HCEC 1CT (cell line): ENCODE measurements around the gene FLRT2.
A peak's percentile ranks its signal among the peaks of the same experiment; 100 is the strongest.

ENCODE experiments used
- DNase-seq: peaks from one replicate; pipeline ENCODE4 v3.0.0-alpha.2; 2017

Gene FLRT2

GRCh38 chr14:85529803-85530574 lies at the start of gene FLRT2:
FLRT2 (plus strand) TSS chr14:85530144; CDS start chr14:85621515, 91,371 bp downstream.
- peak; percentile 60 for DNase-seq

GRCh38 chr14:85481471-85481870 lies 48.5 kb upstream of the FLRT2 start:
- DNase-seq: no peak

GRCh38 chr14:85482552-85482951 lies 47.4 kb upstream of the FLRT2 start:
- no peak for DNase-seq

- DNase-seq: peak; percentile 6
Measured at GRCh38 chr14:85483037-85483436, 46.9 kb upstream of the FLRT2 start.

- no peak for DNase-seq
Measured at GRCh38 chr14:85483652-85484051, 46.3 kb upstream of the FLRT2 start.

- peak; percentile 48 for DNase-seq
Measured at GRCh38 chr14:85487215-85487614, 42.7 kb upstream of the FLRT2 start.

- no peak for DNase-seq
Measured at GRCh38 chr14:85501751-85502150, 28.2 kb upstream of the FLRT2 start.

GRCh38 chr14:85508863-85509262 lies 21.1 kb upstream of the FLRT2 start:
- DNase-seq: no peak

- DNase-seq: no peak
Measured at GRCh38 chr14:85512451-85512850, 17.5 kb upstream of the FLRT2 start.

- DNase-seq: no peak
Measured at GRCh38 chr14:85514487-85514886, 15.5 kb upstream of the FLRT2 start.

- DNase-seq: peak; percentile 94
Measured at GRCh38 chr14:85516239-85517113, 13.5 kb upstream of the FLRT2 start.

- no peak for DNase-seq
Measured at GRCh38 chr14:85517114-85517688, 12.7 kb upstream of the FLRT2 start.

- no peak for DNase-seq
Measured at GRCh38 chr14:85519661-85520305, 10.2 kb upstream of the FLRT2 start.

- DNase-seq: no peak
Measured at GRCh38 chr14:85520581-85520980, 9.4 kb upstream of the FLRT2 start.

GRCh38 chr14:85523624-85524023 lies 6.3 kb upstream of the FLRT2 start:
- DNase-seq: no peak

GRCh38 chr14:85527006-85527405 lies 2.9 kb upstream of the FLRT2 start:
- peak; percentile 74 for DNase-seq

- DNase-seq: peak; percentile 56
Measured at GRCh38 chr14:85527445-85528035, 2.4 kb upstream of the FLRT2 start.

GRCh38 chr14:85528080-85528896 lies 1.7 kb upstream of the FLRT2 start:
- peak; percentile 91 for DNase-seq

GRCh38 chr14:85528897-85529631 lies 880 bp upstream of the FLRT2 start:
- DNase-seq: peak; percentile 84

GRCh38 chr14:85530626-85531025 lies 682 bp downstream of the FLRT2 start:
- no peak for DNase-seq

- DNase-seq: peak; percentile 78
Measured at GRCh38 chr14:85531141-85531586, 1.2 kb downstream of the FLRT2 start.
